ENCODE measurements around the gene ADGRV1.

Gene ADGRV1

GRCh38 chr5:91128604-91129003, 570.0 kb downstream of the ADGRV1 start:
- no peak for TF ChIP-seq CTCF (conservative IDR thresholded peaks at IDR 0.05; ENCODE audit: low read depth, low read length)
- no peak for DNase-seq (ENCODE audit: low read depth)
- no peak overlapping the region for H3K4me3 ChIP-seq (ENCODE audit: low read length)

DNA sequence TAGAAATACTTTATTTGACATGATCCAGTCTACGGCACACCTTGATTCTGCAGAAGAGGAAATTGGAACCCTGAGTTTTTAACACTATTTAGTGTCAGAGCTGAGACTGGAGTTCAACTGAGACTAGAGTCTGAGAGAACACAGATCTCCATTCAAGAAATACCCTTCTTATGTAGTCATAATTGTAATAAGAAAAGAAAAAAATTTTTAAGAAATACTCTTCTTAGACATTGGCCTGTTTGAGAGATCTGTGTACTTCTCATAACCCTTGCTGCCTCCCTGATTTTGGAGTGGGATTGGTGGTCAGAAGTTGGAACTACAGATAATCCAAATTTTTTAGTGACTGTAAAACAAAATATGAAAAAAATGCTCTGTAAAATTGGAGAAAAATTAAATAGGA, 571.2 kb downstream of the ADGRV1 start:
- no peak for DNase-seq (ENCODE audit: low read depth)
- H3K4me3 ChIP-seq (ENCODE audit: low read length), result no peak overlapping the region
- TF ChIP-seq CTCF (conservative IDR thresholded peaks at IDR 0.05; ENCODE audit: low read depth, low read length), result no peak

DNA sequence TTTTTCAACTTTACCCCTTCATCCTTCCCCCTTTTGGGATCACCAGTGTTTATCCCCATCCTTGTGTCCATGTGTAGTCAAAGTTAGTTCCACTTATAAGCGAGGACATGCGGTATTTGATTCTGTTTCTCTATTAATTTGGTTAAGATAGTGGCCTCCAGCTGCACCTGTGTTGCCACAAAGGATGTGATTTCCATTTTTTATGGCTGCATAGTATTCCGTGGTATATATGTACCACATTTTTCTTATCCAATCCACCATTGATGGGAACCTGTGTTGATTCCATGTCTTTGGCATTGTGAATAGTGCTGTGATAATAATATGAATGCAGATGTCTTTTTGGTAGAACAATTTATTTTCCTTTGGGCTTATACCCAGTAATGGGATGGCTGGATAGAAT, 572.2 kb downstream of the ADGRV1 start:
- H3K4me3 ChIP-seq (ENCODE audit: low read length), result no peak overlapping the region
- DNase-seq (ENCODE audit: low read depth), result no peak
- TF ChIP-seq CTCF (conservative IDR thresholded peaks at IDR 0.05; ENCODE audit: low read depth, low read length), result no peak

DNA sequence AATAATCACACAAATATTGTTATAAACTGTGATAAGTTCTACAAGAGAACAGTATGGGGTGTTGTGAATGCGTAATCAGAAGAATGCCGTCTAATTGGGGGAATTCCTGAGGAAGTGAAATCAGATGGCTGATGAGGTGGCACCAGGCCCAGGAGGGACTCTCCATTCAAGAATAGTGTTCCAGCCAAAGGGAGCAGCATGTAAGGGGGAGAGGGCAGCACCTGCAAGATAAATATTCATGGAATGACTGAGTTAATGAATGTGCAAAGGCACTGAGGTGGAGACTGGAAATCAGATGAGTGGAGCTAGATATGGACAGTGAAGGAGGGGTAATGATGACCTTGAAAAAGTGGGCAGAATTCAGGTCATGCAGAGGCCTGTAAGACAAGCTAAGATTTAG, 574.0 kb downstream of the ADGRV1 start:
- no peak for DNase-seq (ENCODE audit: low read depth)
- TF ChIP-seq CTCF (conservative IDR thresholded peaks at IDR 0.05; ENCODE audit: low read depth, low read length), result no peak

GRCh38 chr5:91133183-91133582, 574.6 kb downstream of the ADGRV1 start:
- no peak for TF ChIP-seq CTCF (conservative IDR thresholded peaks at IDR 0.05; ENCODE audit: low read depth, low read length)
- no peak for DNase-seq (ENCODE audit: low read depth)
- no peak overlapping the region for H3K4me3 ChIP-seq (ENCODE audit: low read length)

More for the DNA sequence above, 574.0 kb downstream of the ADGRV1 start:
- no peak overlapping the region for H3K4me3 ChIP-seq (ENCODE audit: low read length)

DNA sequence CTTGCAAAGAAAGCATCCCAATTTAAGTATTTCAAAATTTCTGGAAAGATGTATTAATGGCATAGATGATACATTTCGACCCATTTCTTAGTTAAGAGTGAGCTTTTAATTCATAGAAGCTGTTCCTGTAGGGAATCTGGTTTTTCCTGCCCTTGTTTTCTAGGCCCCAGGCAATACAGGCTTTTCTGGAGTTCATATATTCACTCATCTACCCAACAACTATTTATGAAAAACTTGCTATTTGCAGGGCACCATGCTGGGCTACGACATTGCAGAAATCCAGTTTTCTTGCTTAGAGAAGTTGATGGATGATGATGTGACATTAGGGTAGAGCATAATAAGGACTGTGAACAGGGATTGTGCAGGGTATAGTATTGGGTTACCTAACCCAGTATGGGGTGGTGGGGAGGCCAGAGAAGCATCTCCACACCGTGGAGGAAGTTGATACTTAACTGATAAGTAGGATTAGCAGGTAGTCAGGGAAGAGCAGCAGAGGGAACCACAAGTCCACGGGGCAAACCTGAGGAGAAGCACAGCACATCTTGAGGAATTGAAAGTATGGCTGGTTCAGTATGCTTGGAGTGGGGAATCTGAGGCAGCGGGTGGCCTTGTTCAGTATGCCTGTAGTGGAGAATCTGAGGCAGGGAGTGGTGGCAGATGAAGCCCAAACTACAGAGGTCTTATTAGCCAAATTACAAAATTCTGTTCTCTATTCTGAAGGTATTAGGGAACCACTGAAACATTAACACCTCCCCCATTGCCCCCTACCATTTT, 577.1 kb downstream of the ADGRV1 start:
- no peak for DNase-seq (ENCODE audit: low read depth)
- no peak for TF ChIP-seq CTCF (conservative IDR thresholded peaks at IDR 0.05; ENCODE audit: low read depth, low read length)
- no peak overlapping the region for H3K4me3 ChIP-seq (ENCODE audit: low read length)

GRCh38 chr5:91136271-91136670, 577.7 kb downstream of the ADGRV1 start:
- no peak for TF ChIP-seq CTCF (conservative IDR thresholded peaks at IDR 0.05; ENCODE audit: low read depth, low read length)
- H3K4me3 ChIP-seq (ENCODE audit: low read length), result no peak overlapping the region
- no peak for DNase-seq (ENCODE audit: low read depth)

All from retinal pigment epithelial cell (primary cell).